HEK293 (cell line): ENCODE results near the gene TNFRSF18.

Source experiments
- HOXA7 ChIP-seq: sonication (generic); formaldehyde crosslinking; IDR thresholded peaks from 2 replicates; pipeline ENCODE4 v1.8.1; 2022; ENCODE audit warnings: missing genetic modification reagents, borderline replicate concordance
- SETDB1 ChIP-seq: IDR thresholded peaks from one replicate; pipeline ENCODE4 v1.6.1; 2017; ENCODE audit warnings: mild to moderate bottlenecking, low read length, moderate library complexity, mixed read lengths; ENCODE audit not compliant: insufficient read length
- ZNF302 ChIP-seq: fragments of 450-650 bp; formaldehyde crosslinking; IDR thresholded peaks from 2 replicates; pipeline ENCODE4 v1.5.1; 2016; ENCODE audit warnings: missing biosample characterization, missing genetic modification characterization, low read depth
- ZNF354C ChIP-seq: fragments of 450-650 bp; formaldehyde crosslinking; IDR thresholded peaks from 2 replicates; pipeline ENCODE4 v1.5.1; 2016; ENCODE audit warnings: missing biosample characterization, missing genetic modification characterization, low read depth, borderline replicate concordance
- ZNF654 ChIP-seq: fragments of 450-650 bp; formaldehyde crosslinking; IDR thresholded peaks from 2 replicates; pipeline ENCODE4 v1.5.1; 2016; ENCODE audit warnings: low read depth, missing biosample characterization, missing genetic modification characterization
- ZNF660 ChIP-seq: fragments of 450-650 bp; IDR thresholded peaks from 2 replicates; pipeline ENCODE4 v1.5.1; 2018; ENCODE audit warnings: missing biosample characterization, mild to moderate bottlenecking, missing genetic modification characterization
- TF ChIP-seq, protein P1 (sequence below): fragments of 450-650 bp; formaldehyde crosslinking; IDR thresholded peaks from 2 replicates; pipeline ENCODE4 v1.5.1; 2016; ENCODE audit warnings: missing biosample characterization, missing genetic modification characterization
- TF ChIP-seq, protein P2 (sequence below): fragments of 450-650 bp; formaldehyde crosslinking; IDR thresholded peaks from 2 replicates; pipeline ENCODE4 v1.5.1; 2017; ENCODE audit warnings: missing biosample characterization, missing genetic modification characterization
- TF ChIP-seq, protein P3 (sequence below): fragments of 450-650 bp; formaldehyde crosslinking; IDR thresholded peaks from 2 replicates; pipeline ENCODE4 v1.5.1; 2016; ENCODE audit warnings: missing biosample characterization, missing genetic modification characterization, low read depth
- TF ChIP-seq, protein P4 (sequence below): fragments of 450-650 bp; formaldehyde crosslinking; IDR thresholded peaks from 2 replicates; pipeline ENCODE4 v1.5.1; 2016; ENCODE audit warnings: missing biosample characterization, missing genetic modification characterization
- TF ChIP-seq, protein P5 (sequence below): fragments of 450-650 bp; formaldehyde crosslinking; IDR thresholded peaks from 2 replicates; pipeline ENCODE4 v1.5.1; 2016; ENCODE audit warnings: missing biosample characterization, missing genetic modification characterization
- TF ChIP-seq, protein P6 (sequence below): fragments of 450-650 bp; formaldehyde crosslinking; IDR thresholded peaks from 2 replicates; pipeline ENCODE4 v1.5.1; 2016; ENCODE audit warnings: missing biosample characterization, missing genetic modification characterization
- TF ChIP-seq, protein P7 (sequence below): fragments of 450-650 bp; formaldehyde crosslinking; IDR thresholded peaks from 2 replicates; pipeline ENCODE4 v1.5.1; 2016; ENCODE audit warnings: missing biosample characterization, missing genetic modification characterization

TNFRSF18 gene

DNA sequence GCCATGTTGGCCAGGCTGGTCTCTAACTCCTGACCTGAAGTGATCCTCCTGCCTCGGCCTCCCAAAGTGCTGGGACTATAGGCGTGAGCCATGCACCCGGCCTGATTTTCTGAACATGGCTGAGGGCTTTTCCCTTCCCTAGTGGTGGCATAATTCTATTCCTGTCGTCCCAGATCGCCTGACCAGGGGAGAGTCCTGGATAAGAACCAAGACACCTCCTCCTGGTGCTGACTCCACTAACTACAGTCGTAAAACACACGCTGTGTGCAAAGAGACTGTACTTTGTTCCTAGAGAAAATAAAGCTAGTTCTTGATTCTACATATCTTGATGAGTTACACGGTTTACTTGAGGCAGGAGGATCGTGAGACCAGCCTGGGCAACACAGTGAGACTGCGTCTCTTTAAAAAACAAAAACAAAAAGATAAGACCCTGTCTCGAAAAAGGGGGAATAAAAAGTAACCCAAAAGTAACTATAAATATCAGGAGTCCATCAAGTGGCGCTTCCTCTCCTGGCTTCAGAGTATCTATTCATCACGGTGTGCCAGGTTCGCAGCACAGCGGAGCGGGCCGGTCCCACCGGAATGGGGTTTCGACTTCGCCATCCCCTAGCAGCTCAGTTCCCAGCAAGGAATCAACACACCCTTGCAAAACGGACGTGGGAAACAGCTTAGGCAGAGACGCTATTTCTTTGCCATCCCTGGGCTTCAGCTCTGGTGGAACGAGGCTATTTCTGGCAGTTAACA, 24.4 kb upstream of the TNFRSF18 start (continued):
- TF ChIP-seq, protein P1, sequence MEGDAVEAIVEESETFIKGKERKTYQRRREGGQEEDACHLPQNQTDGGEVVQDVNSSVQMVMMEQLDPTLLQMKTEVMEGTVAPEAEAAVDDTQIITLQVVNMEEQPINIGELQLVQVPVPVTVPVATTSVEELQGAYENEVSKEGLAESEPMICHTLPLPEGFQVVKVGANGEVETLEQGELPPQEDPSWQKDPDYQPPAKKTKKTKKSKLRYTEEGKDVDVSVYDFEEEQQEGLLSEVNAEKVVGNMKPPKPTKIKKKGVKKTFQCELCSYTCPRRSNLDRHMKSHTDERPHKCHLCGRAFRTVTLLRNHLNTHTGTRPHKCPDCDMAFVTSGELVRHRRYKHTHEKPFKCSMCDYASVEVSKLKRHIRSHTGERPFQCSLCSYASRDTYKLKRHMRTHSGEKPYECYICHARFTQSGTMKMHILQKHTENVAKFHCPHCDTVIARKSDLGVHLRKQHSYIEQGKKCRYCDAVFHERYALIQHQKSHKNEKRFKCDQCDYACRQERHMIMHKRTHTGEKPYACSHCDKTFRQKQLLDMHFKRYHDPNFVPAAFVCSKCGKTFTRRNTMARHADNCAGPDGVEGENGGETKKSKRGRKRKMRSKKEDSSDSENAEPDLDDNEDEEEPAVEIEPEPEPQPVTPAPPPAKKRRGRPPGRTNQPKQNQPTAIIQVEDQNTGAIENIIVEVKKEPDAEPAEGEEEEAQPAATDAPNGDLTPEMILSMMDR (tag by site-specific recombination): peak; percentile 63; the same call in 1 of the 2 replicates
- TF ChIP-seq, protein P2, sequence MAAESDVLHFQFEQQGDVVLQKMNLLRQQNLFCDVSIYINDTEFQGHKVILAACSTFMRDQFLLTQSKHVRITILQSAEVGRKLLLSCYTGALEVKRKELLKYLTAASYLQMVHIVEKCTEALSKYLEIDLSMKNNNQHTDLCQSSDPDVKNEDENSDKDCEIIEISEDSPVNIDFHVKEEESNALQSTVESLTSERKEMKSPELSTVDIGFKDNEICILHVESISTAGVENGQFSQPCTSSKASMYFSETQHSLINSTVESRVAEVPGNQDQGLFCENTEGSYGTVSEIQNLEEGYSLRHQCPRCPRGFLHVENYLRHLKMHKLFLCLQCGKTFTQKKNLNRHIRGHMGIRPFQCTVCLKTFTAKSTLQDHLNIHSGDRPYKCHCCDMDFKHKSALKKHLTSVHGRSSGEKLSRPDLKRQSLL (tag by site-specific recombination): no peak
- TF ChIP-seq, protein P3, sequence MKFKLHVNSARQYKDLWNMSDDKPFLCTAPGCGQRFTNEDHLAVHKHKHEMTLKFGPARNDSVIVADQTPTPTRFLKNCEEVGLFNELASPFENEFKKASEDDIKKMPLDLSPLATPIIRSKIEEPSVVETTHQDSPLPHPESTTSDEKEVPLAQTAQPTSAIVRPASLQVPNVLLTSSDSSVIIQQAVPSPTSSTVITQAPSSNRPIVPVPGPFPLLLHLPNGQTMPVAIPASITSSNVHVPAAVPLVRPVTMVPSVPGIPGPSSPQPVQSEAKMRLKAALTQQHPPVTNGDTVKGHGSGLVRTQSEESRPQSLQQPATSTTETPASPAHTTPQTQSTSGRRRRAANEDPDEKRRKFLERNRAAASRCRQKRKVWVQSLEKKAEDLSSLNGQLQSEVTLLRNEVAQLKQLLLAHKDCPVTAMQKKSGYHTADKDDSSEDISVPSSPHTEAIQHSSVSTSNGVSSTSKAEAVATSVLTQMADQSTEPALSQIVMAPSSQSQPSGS (tag by site-specific recombination): no peak
- TF ChIP-seq ZNF660 (tag by site-specific recombination) (0 out of 2 replicates have a peak, but pooled peaks have one; percentile 48), ZNF354C (tag by site-specific recombination) (no peak), ZNF654 (no peak), HOXA7 (CRISPR knock-in tag) (no peak), ZNF302 (no peak), SETDB1 (no peak)
- TF ChIP-seq, protein P4, sequence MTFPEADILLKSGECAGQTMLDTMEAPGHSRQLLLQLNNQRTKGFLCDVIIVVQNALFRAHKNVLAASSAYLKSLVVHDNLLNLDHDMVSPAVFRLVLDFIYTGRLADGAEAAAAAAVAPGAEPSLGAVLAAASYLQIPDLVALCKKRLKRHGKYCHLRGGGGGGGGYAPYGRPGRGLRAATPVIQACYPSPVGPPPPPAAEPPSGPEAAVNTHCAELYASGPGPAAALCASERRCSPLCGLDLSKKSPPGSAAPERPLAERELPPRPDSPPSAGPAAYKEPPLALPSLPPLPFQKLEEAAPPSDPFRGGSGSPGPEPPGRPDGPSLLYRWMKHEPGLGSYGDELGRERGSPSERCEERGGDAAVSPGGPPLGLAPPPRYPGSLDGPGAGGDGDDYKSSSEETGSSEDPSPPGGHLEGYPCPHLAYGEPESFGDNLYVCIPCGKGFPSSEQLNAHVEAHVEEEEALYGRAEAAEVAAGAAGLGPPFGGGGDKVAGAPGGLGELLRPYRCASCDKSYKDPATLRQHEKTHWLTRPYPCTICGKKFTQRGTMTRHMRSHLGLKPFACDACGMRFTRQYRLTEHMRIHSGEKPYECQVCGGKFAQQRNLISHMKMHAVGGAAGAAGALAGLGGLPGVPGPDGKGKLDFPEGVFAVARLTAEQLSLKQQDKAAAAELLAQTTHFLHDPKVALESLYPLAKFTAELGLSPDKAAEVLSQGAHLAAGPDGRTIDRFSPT (tag by site-specific recombination): no peak
- TF ChIP-seq, protein P5, sequence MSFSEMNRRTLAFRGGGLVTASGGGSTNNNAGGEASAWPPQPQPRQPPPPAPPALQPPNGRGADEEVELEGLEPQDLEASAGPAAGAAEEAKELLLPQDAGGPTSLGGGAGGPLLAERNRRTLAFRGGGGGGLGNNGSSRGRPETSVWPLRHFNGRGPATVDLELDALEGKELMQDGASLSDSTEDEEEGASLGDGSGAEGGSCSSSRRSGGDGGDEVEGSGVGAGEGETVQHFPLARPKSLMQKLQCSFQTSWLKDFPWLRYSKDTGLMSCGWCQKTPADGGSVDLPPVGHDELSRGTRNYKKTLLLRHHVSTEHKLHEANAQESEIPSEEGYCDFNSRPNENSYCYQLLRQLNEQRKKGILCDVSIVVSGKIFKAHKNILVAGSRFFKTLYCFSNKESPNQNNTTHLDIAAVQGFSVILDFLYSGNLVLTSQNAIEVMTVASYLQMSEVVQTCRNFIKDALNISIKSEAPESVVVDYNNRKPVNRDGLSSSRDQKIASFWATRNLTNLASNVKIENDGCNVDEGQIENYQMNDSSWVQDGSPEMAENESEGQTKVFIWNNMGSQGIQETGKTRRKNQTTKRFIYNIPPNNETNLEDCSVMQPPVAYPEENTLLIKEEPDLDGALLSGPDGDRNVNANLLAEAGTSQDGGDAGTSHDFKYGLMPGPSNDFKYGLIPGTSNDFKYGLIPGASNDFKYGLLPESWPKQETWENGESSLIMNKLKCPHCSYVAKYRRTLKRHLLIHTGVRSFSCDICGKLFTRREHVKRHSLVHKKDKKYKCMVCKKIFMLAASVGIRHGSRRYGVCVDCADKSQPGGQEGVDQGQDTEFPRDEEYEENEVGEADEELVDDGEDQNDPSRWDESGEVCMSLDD (tag by site-specific recombination): no peak
- TF ChIP-seq, protein P6, sequence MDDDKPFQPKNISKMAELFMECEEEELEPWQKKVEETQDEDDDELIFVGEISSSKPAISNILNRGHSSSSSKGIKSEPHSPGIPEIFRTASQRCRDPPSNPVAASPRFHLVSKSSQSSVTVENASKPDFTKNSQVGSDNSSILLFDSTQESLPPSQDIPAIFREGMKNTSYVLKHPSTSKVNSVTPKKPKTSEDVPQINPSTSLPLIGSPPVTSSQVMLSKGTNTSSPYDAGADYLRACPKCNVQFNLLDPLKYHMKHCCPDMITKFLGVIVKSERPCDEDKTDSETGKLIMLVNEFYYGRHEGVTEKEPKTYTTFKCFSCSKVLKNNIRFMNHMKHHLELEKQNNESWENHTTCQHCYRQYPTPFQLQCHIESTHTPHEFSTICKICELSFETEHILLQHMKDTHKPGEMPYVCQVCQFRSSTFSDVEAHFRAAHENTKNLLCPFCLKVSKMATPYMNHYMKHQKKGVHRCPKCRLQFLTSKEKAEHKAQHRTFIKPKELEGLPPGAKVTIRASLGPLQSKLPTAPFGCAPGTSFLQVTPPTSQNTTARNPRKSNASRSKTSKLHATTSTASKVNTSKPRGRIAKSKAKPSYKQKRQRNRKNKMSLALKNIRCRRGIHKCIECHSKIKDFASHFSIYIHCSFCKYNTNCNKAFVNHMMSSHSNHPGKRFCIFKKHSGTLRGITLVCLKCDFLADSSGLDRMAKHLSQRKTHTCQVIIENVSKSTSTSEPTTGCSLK (tag by site-specific recombination): no peak
- TF ChIP-seq, protein P7, sequence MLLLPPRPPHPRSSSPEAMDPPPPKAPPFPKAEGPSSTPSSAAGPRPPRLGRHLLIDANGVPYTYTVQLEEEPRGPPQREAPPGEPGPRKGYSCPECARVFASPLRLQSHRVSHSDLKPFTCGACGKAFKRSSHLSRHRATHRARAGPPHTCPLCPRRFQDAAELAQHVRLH: peak; percentile 60; the same call in 1 of the 2 replicates
